Gastroesophageal sphincter (tissue), 3 donors: ENCODE results near the gene CORIN.

Experiments
- CTCF ChIP-seq, 4 experiments: fragments of 200-600 bp in 2 of 4; fragments of 450-650 bp in 2 of 4; sonication (generic) in 1 of 4; IDR thresholded peaks; one replicate each; pipeline ENCODE4 v1.5.1; 2017 to 2019; ENCODE audit warnings: antibody characterized with exemption in 4 of 4, mild to moderate bottlenecking in 2 of 4, moderate library complexity in 2 of 4
- POLR2A ChIP-seq, 2 donors: fragments of 450-650 bp; IDR thresholded peaks; one replicate each; pipeline ENCODE4 v1.6.1; 2017; ENCODE audit warnings: antibody characterized with exemption in 2 of 2, mild to moderate bottlenecking in 2 of 2, moderate library complexity in 1 of 2

- no peak for TF ChIP-seq POLR2A (IDR thresholded peaks at IDR 0.05)
- no peak for TF ChIP-seq CTCF (IDR thresholded peaks at IDR 0.05)
These were observed 194.0 kb downstream of the CORIN start for GRCh38 chr4:47643845-47644244.
